DOHH2 (cell line): Measurements from ENCODE around the gene TCIRG1.

Experiments
- H3F3A ChIP-seq: fragments of 200-600 bp; sonication (generic), shearing (Covaris generic); 2 replicates; pipeline ENCODE4 v1.6.0; 2016; ENCODE audit warnings: antibody characterized with exemption, mild to moderate bottlenecking; ENCODE audit not compliant: control insufficient read depth, insufficient read depth
- H3K27ac ChIP-seq: fragments of 200-600 bp; sonication (generic); 2 replicates; pipeline ENCODE4 v1.5.1; 2014; ENCODE audit warnings: low read depth, mild to moderate bottlenecking, low read length, moderate library complexity
- H3K27me3 ChIP-seq: fragments of 200-600 bp; sonication (generic); 2 replicates; pipeline ENCODE4 v1.6.1; 2014; ENCODE audit warnings: mild to moderate bottlenecking, low read length, mixed read lengths; ENCODE audit not compliant: control insufficient read depth
- H3K36me3 ChIP-seq: fragments of 200-600 bp; sonication (generic); 2 replicates; pipeline ENCODE4 v1.6.1; 2014; ENCODE audit warnings: mild to moderate bottlenecking, low read length, moderate library complexity, mixed read lengths; ENCODE audit not compliant: control insufficient read depth
- H3K4me1 ChIP-seq: fragments of 200-600 bp; sonication (generic); 2 replicates; pipeline ENCODE4 v1.6.1; 2014; ENCODE audit warnings: mild to moderate bottlenecking, low read length, mixed read lengths; ENCODE audit not compliant: control insufficient read depth
- H3K4me2 ChIP-seq: fragments of 200-600 bp; sonication (generic); 2 replicates; pipeline ENCODE4 v1.6.0; 2014; ENCODE audit warnings: mild to moderate bottlenecking, low read length, moderate library complexity
- H3K4me3 ChIP-seq: fragments of 200-600 bp; sonication (generic); 2 replicates; pipeline ENCODE4 v1.5.1; 2014; ENCODE audit warnings: mild to moderate bottlenecking, low read length, mixed read lengths
- H3K79me2 ChIP-seq: fragments of 200-600 bp; sonication (generic); 2 replicates; pipeline ENCODE4 v1.6.1; 2014; ENCODE audit warnings: mild to moderate bottlenecking, low read length, mixed read lengths; ENCODE audit not compliant: control insufficient read depth
- H3K9me2 ChIP-seq: fragments of 200-600 bp; sonication (generic); replicated peaks from 2 replicates; pipeline ENCODE4 v1.6.1; 2014; ENCODE audit warnings: mild to moderate bottlenecking, low read length, mixed read lengths; ENCODE audit not compliant: control insufficient read depth
- H3K9me3 ChIP-seq: fragments of 200-600 bp; sonication (generic); 2 replicates; pipeline ENCODE4 v1.6.1; 2014; ENCODE audit warnings: antibody characterized with exemption, low read length, mixed read lengths; ENCODE audit not compliant: control insufficient read depth, insufficient read depth
- H4K20me1 ChIP-seq: fragments of 200-600 bp; sonication (generic); 2 replicates; pipeline ENCODE4 v1.6.0; 2014; ENCODE audit warnings: low read depth, mild to moderate bottlenecking, antibody characterized with exemption, low read length, moderate library complexity; ENCODE audit not compliant: control insufficient read depth, insufficient read depth
- CTCF ChIP-seq: fragments of 200-600 bp; sonication (generic); IDR thresholded peaks from one replicate; pipeline ENCODE4 v1.5.1; 2014; ENCODE audit warnings: antibody characterized with exemption, mild to moderate bottlenecking, low read depth, low read length; ENCODE audit not compliant: poor library complexity, severe bottlenecking
- EZH2phosphoT487 ChIP-seq: fragments of 200-600 bp; sonication (generic); IDR thresholded peaks from 2 replicates; pipeline ENCODE4 v1.6.1; 2017; ENCODE audit warnings: borderline replicate concordance, mild to moderate bottlenecking, antibody characterized with exemption, low read length, moderate library complexity, mixed read lengths

The TCIRG1 gene

GRCh38 chr11:68048681-68049508 is 10.1 kb downstream of the TCIRG1 start:
- no peak for TF ChIP-seq CTCF
- no peak for TF ChIP-seq EZH2phosphoT487
- Histone ChIP-seq H3K4me2 (no peak overlapping the region), H3K36me3 (peaks cover 26% of the 10 kb centered on the region), H3K27ac (no peak overlapping the region), H3K4me1 (no peaks in the 10 kb centered on the region), H3K9me3 (no peaks in the 10 kb centered on the region), H3K9me2 (no peaks in the 10 kb centered on the region), H3K27me3 (no peaks in the 10 kb centered on the region), H3F3A (peaks cover 3% of the 10 kb centered on the region; the same call in 1 of the 2 replicates), H4K20me1 (no peaks in the 10 kb centered on the region), H3K4me3 (no peak overlapping the region), H3K79me2 (no peaks in the 10 kb centered on the region)

- TF ChIP-seq CTCF: no peak
- no peak for TF ChIP-seq EZH2phosphoT487
- Histone ChIP-seq H3K4me1 (no peaks in the 10 kb centered on the region), H3K9me3 (no peaks in the 10 kb centered on the region), H4K20me1 (no peaks in the 10 kb centered on the region), H3K27ac (no peak overlapping the region), H3K9me2 (no peaks in the 10 kb centered on the region), H3K27me3 (no peaks in the 10 kb centered on the region), H3F3A (peaks cover 3% of the 10 kb centered on the region; the same call in 1 of the 2 replicates), H3K4me3 (no peak overlapping the region), H3K4me2 (no peak overlapping the region), H3K79me2 (no peaks in the 10 kb centered on the region), H3K36me3 (peaks cover 26% of the 10 kb centered on the region)
These were observed 10.9 kb downstream of the TCIRG1 start for GRCh38 chr11:68049509-68050370.

- no peak overlapping the region for H3K4me3 ChIP-seq
- H3K27me3 ChIP-seq: no peaks in the 10 kb centered on the region
- no peak overlapping the region for H3K4me2 ChIP-seq
- H3K36me3 ChIP-seq: peaks cover 26% of the 10 kb centered on the region
- no peaks in the 10 kb centered on the region for H3K4me1 ChIP-seq
- peaks cover 3% of the 10 kb centered on the region; the same call in 1 of the 2 replicates for H3F3A ChIP-seq
- no peaks in the 10 kb centered on the region for H4K20me1 ChIP-seq
- no peaks in the 10 kb centered on the region for H3K79me2 ChIP-seq
- no peak for TF ChIP-seq EZH2phosphoT487
- no peak for TF ChIP-seq CTCF
- H3K9me3 ChIP-seq: no peaks in the 10 kb centered on the region
- H3K9me2 ChIP-seq: no peaks in the 10 kb centered on the region
- no peak overlapping the region for H3K27ac ChIP-seq
These were observed 11.6 kb downstream of the TCIRG1 start for GRCh38 chr11:68050371-68050841.
